ENCODE measurements around the gene ITGA1.

ITGA1 gene

GRCh38 chr5:52805615-52806014 is 17.9 kb downstream of the ITGA1 start:
- H3K4me3 ChIP-seq (ENCODE audit: low read depth, low read length) = no peak overlapping the region

DNA sequence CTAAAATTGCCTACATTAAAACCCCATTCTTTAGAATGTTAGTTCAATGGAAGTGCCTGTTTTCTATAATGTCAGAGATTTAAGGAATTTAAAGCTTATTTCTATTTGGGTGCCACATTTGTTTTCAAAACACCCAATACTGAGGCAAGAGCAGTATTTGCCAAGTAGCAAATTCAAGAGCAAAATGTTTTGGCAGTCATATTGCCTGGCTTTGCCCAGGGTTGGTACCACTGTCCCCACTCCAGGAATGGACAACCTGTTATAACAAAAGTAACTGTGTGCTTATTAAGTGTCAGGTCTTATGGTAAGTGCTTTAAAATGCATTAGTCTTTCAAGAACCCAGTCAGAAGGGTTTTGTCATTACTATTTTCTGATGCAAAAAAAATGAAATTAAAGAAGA is 19.3 kb downstream of the ITGA1 start:
- TF ChIP-seq, protein P1, sequence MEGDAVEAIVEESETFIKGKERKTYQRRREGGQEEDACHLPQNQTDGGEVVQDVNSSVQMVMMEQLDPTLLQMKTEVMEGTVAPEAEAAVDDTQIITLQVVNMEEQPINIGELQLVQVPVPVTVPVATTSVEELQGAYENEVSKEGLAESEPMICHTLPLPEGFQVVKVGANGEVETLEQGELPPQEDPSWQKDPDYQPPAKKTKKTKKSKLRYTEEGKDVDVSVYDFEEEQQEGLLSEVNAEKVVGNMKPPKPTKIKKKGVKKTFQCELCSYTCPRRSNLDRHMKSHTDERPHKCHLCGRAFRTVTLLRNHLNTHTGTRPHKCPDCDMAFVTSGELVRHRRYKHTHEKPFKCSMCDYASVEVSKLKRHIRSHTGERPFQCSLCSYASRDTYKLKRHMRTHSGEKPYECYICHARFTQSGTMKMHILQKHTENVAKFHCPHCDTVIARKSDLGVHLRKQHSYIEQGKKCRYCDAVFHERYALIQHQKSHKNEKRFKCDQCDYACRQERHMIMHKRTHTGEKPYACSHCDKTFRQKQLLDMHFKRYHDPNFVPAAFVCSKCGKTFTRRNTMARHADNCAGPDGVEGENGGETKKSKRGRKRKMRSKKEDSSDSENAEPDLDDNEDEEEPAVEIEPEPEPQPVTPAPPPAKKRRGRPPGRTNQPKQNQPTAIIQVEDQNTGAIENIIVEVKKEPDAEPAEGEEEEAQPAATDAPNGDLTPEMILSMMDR (IDR thresholded peaks at IDR 0.05; ENCODE audit: low read depth, low read length) = no peak
- H3K4me3 ChIP-seq (ENCODE audit: low read depth, low read length) = no peak overlapping the region

More at GRCh38 chr5:52805615-52806014, 17.9 kb downstream of the ITGA1 start:
- TF ChIP-seq, protein P1 (IDR thresholded peaks at IDR 0.05; ENCODE audit: low read depth, low read length) = no peak

DNA sequence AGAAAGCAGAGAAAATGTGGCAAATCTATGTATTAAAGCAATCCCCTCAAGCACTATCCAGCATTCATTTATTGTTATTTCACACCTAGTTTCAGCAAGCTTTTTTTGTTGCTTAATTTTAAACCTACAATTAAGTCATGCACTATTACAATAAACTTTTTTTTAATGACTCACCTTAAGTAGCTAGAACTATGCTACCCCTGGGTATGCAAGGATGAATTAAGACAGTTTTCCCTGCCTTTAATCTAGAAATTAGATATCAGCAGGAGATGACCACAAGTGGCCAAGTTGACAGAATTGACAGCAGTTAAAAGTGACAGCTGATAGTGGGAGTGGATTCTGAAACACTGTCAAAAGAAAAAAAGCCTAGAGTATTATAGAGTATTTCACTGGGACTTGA is 20.0 kb downstream of the ITGA1 start:
- TF ChIP-seq, protein P1 (IDR thresholded peaks at IDR 0.05; ENCODE audit: low read depth, low read length) = no peak
- no peak overlapping the region for H3K4me3 ChIP-seq (ENCODE audit: low read depth, low read length)

GRCh38 chr5:52808316-52808901 is 20.7 kb downstream of the ITGA1 start:
- H3K4me3 ChIP-seq (ENCODE audit: low read depth, low read length) = no peak overlapping the region
- TF ChIP-seq, protein P1 (IDR thresholded peaks at IDR 0.05; ENCODE audit: low read depth, low read length) = no peak

DNA sequence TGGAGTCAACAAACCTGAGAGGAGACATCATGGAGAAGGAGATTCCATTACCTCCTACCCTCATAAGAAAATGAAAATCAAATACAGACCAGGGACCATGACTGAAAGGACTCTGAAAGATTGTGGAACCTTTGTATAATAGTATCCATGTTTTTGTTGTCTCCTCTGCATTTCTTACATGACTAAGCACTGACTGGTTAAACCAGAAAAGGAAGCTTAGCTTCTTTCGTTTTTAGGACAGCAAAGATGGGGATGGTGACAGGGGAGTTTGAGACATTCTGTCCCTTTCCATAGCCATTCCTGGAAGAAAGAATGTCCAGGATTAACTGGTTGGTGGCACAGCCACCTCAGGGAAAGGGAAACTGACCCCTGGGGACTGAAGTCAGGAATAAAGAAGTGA is 22.2 kb downstream of the ITGA1 start:
- H3K4me3 ChIP-seq (ENCODE audit: low read depth, low read length) = no peak overlapping the region
- TF ChIP-seq, protein P1 (IDR thresholded peaks at IDR 0.05; ENCODE audit: low read depth, low read length) = no peak

DNA sequence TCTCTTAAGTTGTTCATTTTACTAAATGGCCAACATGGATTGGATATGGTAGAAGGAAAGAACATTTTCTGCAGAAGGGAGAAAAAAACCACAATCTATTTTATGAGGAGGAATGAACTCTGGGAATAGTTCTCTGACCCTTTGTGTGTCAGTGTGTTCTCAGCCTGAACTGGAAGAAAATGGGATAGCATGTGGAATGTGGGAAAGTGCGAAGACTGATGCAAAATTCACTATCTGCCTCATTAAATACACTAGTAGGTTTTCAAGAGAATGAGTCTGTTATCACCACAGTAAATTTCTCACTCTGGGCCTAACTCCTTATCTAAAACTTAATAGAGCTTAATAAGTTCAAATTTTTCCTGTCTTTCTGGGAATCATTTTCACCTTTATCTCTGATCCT is 22.7 kb downstream of the ITGA1 start:
- TF ChIP-seq, protein P1 (IDR thresholded peaks at IDR 0.05; ENCODE audit: low read depth, low read length) = no peak
- no peak overlapping the region for H3K4me3 ChIP-seq (ENCODE audit: low read depth, low read length)

GRCh38 chr5:52811067-52811749 is 23.5 kb downstream of the ITGA1 start:
- H3K4me3 ChIP-seq (ENCODE audit: low read depth, low read length) = no peak overlapping the region
- TF ChIP-seq, protein P1 (IDR thresholded peaks at IDR 0.05; ENCODE audit: low read depth, low read length) = no peak
